HepG2 (cell line): ENCODE measurements around the gene MSANTD1. TPM values are rescaled to one million over a fixed set of nuclear protein-coding genes. Genes with fewer than 3 reads are reported as not detected.
A peak's percentile ranks its signal among the peaks of the same experiment; 100 is the strongest.

ENCODE experiments used
- ATF1 ChIP-seq: IDR thresholded peaks from 2 replicates; pipeline ENCODE4 v1.6.1; 2016; ENCODE audit warnings: mild to moderate bottlenecking, control low read depth
- CHD2 ChIP-seq: IDR thresholded peaks from 2 replicates; pipeline ENCODE4 v1.6.1; 2011; ENCODE audit warnings: low read depth, low read length, improper control_type of control experiment
- EED ChIP-seq: sonication (generic); formaldehyde crosslinking; IDR thresholded peaks from 2 replicates; pipeline ENCODE4 v1.5.0; 2020; ENCODE audit warnings: mild to moderate bottlenecking, missing genetic modification reagents
- JUND ChIP-seq: sonication (generic); formaldehyde crosslinking; IDR thresholded peaks from 2 replicates; pipeline ENCODE4 v1.8.0; 2022; ENCODE audit warnings: mild to moderate bottlenecking, missing genetic modification reagents
- NFE2L2 ChIP-seq: fragments of 150-350 bp; IDR thresholded peaks from 2 replicates; pipeline ENCODE4 v1.6.1; 2014; ENCODE audit warnings: low read length
- SYNCRIP ChIP-seq: fragments of 200-400 bp; formaldehyde crosslinking; IDR thresholded peaks from 2 replicates; pipeline ENCODE4 v1.6.1; 2018; ENCODE audit warnings: mild to moderate bottlenecking, low read depth, low read length; ENCODE audit not compliant: insufficient read depth
- ZNF264 ChIP-seq: sonication (generic); formaldehyde crosslinking; IDR thresholded peaks from 2 replicates; pipeline ENCODE4 v1.4.0; 2020; ENCODE audit warnings: missing genetic modification reagents
- ZNF547 ChIP-seq: sonication (generic); formaldehyde crosslinking; IDR thresholded peaks from 2 replicates; pipeline ENCODE4 v1.5.1; 2020; ENCODE audit warnings: mild to moderate bottlenecking, missing genetic modification reagents
- polyA plus RNA-seq, 8 experiments: library from polyadenylated mRNA; depleted of rRNA in 3 of 8; stranded (reverse) in 7 of 8; unstranded in 1 of 8; fragments of >200 nt; fragmentation: Illumina TruSeq in 4 of 8; extraction: Trizol in 4 of 8; gene quantifications; 2 replicates each; pipeline versions ENCODE4 v1.2.1 to v1.2.3, GENCODE V29; 2011 to 2016; ENCODE audit warnings: low read depth in 4 of 8, missing spikeins in 1 of 8, mixed read lengths in 1 of 8; ENCODE audit not compliant: insufficient read depth in 1 of 8
- total RNA-seq, 5 experiments: library from RNA; depleted of rRNA; stranded (reverse); fragments of >200 nt; fragmentation: Illumina TruSeq; extraction: Trizol; gene quantifications; 2 replicates each; pipeline ENCODE4 v1.2.3, GENCODE V29; 2016; ENCODE audit warnings: low read depth in 1 of 5
- TF ChIP-seq, protein P1 (sequence below): sonication (generic); formaldehyde crosslinking; IDR thresholded peaks from one replicate; pipeline ENCODE4 v1.5.1; 2020; ENCODE audit warnings: mild to moderate bottlenecking, missing genetic modification reagents; ENCODE audit errors: not compliant biosample characterization
- TF ChIP-seq, protein P2 (sequence below): sonication (generic); formaldehyde crosslinking; IDR thresholded peaks from 2 replicates; pipeline ENCODE4 v1.4.0; 2020; ENCODE audit warnings: missing genetic modification reagents, borderline replicate concordance
- TF ChIP-seq, protein P3 (sequence below): sonication (generic); formaldehyde crosslinking; IDR thresholded peaks from 2 replicates; pipeline ENCODE4 v1.9.0; 2021; ENCODE audit warnings: missing genetic modification reagents, borderline replicate concordance
- TF ChIP-seq, protein P4 (sequence below): sonication (generic); formaldehyde crosslinking; IDR thresholded peaks from 2 replicates; pipeline ENCODE4 v1.4.0; 2020; ENCODE audit warnings: missing genetic modification reagents

MSANTD1 gene
- total and polyA plus RNA-seq, 2 of the 13 experiments (the other 11 are each of a cell fraction or from before 2014, with no cell fraction given): 0.22 to 0.40 TPM

DNA sequence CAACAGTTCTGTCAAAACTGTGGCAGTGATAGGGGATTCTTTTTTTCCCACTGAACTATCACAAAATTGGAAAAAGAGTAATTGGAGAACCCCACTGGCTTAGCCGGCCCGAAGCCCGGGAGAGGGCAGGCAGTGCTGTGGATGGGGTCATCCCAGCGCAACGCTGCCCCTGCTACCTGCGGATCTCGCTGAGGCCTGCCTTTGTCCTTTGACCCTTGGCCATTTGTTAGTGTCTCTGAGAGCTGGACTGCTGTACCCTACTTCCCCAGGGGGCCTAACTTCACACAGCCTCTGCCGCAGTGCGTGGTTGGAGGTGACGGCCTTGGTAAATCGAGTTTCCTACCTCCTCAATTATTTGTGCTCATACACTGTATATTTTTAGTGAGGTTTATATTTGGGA is 43.0 kb upstream of the MSANTD1 start (continued):
- TF ChIP-seq, protein P1, sequence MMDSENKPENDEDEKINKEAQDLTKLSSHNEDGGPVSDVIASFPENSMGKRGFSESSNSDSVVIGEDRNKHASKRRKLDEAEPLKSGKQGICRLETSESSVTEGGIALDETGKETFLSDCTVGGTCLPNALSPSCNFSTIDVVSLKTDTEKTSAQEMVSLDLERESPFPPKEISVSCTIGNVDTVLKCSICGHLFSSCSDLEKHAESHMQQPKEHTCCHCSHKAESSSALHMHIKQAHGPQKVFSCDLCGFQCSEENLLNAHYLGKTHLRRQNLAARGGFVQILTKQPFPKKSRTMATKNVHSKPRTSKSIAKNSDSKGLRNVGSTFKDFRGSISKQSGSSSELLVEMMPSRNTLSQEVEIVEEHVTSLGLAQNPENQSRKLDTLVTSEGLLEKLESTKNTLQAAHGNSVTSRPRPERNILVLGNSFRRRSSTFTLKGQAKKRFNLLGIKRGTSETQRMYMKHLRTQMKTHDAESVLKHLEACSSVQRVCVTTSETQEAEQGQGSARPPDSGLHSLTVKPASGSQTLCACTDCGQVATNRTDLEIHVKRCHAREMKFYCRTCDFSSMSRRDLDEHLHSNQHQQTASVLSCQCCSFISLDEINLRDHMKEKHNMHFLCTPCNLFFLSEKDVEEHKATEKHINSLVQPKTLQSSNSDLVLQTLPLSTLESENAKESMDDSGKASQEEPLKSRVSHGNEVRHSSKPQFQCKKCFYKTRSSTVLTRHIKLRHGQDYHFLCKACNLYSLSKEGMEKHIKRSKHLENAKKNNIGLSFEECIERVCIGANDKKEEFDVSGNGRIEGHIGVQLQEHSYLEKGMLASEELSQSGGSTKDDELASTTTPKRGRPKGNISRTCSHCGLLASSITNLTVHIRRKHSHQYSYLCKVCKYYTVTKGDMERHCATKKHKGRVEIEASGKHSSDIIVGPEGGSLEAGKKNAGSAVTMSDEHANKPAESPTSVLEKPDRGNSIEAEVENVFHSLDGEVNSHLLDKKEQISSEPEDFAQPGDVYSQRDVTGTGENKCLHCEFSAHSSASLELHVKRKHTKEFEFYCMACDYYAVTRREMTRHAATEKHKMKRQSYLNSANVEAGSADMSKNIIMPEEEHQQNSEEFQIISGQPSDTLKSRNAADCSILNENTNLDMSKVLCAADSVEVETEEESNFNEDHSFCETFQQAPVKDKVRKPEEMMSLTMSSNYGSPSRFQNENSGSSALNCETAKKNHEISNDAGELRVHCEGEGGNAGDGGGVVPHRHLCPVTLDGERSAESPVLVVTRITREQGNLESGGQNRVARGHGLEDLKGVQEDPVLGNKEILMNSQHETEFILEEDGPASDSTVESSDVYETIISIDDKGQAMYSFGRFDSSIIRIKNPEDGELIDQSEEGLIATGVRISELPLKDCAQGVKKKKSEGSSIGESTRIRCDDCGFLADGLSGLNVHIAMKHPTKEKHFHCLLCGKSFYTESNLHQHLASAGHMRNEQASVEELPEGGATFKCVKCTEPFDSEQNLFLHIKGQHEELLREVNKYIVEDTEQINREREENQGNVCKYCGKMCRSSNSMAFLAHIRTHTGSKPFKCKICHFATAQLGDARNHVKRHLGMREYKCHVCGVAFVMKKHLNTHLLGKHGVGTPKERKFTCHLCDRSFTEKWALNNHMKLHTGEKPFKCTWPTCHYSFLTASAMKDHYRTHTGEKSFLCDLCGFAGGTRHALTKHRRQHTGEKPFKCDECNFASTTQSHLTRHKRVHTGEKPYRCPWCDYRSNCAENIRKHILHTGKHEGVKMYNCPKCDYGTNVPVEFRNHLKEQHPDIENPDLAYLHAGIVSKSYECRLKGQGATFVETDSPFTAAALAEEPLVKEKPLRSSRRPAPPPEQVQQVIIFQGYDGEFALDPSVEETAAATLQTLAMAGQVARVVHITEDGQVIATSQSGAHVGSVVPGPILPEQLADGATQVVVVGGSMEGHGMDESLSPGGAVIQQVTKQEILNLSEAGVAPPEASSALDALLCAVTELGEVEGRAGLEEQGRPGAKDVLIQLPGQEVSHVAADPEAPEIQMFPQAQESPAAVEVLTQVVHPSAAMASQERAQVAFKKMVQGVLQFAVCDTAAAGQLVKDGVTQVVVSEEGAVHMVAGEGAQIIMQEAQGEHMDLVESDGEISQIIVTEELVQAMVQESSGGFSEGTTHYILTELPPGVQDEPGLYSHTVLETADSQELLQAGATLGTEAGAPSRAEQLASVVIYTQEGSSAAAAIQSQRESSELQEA: no peak
- no peak for TF ChIP-seq ATF1 (CRISPR knock-in tag)
- no peak for TF ChIP-seq EED
- TF ChIP-seq, protein P2, sequence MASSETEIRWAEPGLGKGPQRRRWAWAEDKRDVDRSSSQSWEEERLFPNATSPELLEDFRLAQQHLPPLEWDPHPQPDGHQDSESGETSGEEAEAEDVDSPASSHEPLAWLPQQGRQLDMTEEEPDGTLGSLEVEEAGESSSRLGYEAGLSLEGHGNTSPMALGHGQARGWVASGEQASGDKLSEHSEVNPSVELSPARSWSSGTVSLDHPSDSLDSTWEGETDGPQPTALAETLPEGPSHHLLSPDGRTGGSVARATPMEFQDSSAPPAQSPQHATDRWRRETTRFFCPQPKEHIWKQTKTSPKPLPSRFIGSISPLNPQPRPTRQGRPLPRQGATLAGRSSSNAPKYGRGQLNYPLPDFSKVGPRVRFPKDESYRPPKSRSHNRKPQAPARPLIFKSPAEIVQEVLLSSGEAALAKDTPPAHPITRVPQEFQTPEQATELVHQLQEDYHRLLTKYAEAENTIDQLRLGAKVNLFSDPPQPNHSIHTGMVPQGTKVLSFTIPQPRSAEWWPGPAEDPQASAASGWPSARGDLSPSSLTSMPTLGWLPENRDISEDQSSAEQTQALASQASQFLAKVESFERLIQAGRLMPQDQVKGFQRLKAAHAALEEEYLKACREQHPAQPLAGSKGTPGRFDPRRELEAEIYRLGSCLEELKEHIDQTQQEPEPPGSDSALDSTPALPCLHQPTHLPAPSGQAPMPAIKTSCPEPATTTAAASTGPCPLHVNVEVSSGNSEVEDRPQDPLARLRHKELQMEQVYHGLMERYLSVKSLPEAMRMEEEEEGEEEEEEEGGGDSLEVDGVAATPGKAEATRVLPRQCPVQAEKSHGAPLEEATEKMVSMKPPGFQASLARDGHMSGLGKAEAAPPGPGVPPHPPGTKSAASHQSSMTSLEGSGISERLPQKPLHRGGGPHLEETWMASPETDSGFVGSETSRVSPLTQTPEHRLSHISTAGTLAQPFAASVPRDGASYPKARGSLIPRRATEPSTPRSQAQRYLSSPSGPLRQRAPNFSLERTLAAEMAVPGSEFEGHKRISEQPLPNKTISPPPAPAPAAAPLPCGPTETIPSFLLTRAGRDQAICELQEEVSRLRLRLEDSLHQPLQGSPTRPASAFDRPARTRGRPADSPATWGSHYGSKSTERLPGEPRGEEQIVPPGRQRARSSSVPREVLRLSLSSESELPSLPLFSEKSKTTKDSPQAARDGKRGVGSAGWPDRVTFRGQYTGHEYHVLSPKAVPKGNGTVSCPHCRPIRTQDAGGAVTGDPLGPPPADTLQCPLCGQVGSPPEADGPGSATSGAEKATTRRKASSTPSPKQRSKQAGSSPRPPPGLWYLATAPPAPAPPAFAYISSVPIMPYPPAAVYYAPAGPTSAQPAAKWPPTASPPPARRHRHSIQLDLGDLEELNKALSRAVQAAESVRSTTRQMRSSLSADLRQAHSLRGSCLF (CRISPR knock-in tag): no peak
- no peak for TF ChIP-seq CHD2
- TF ChIP-seq ZNF547 (CRISPR knock-in tag): no peak
- TF ChIP-seq, protein P3, sequence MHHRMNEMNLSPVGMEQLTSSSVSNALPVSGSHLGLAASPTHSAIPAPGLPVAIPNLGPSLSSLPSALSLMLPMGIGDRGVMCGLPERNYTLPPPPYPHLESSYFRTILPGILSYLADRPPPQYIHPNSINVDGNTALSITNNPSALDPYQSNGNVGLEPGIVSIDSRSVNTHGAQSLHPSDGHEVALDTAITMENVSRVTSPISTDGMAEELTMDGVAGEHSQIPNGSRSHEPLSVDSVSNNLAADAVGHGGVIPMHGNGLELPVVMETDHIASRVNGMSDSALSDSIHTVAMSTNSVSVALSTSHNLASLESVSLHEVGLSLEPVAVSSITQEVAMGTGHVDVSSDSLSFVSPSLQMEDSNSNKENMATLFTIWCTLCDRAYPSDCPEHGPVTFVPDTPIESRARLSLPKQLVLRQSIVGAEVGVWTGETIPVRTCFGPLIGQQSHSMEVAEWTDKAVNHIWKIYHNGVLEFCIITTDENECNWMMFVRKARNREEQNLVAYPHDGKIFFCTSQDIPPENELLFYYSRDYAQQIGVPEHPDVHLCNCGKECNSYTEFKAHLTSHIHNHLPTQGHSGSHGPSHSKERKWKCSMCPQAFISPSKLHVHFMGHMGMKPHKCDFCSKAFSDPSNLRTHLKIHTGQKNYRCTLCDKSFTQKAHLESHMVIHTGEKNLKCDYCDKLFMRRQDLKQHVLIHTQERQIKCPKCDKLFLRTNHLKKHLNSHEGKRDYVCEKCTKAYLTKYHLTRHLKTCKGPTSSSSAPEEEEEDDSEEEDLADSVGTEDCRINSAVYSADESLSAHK (CRISPR knock-in tag): no peak
- TF ChIP-seq JUND: 0 out of 2 replicates have a peak, but pooled peaks have one; percentile 29
- peak; percentile 82 for TF ChIP-seq ZNF264 (CRISPR knock-in tag)
- no peak for TF ChIP-seq SYNCRIP
- TF ChIP-seq, protein P4, sequence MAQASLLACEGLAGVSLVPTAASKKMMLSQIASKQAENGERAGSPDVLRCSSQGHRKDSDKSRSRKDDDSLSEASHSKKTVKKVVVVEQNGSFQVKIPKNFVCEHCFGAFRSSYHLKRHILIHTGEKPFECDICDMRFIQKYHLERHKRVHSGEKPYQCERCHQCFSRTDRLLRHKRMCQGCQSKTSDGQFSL: no peak
- TF ChIP-seq NFE2L2: no peak
